GM12891 (cell line): Measurements from ENCODE around the gene RGS3. TPM values are rescaled to one million over a fixed set of nuclear protein-coding genes. Genes with fewer than 3 reads are reported as not detected.

ENCODE experiments used
- DNase-seq: peaks from one replicate; pipeline ENCODE4 v3.0.0; 2011; ENCODE audit warnings: low spot score; ENCODE audit not compliant: insufficient read length
- FAIRE-seq: peaks from 2 replicates; lab custom pipeline; 2011; peaks lifted over from hg19 to GRCh38; lab: Jason Lieb, UNC
- PAX5 ChIP-seq: IDR thresholded peaks from 2 replicates; pipeline ENCODE4 v1.6.1; 2011; ENCODE audit warnings: low read length, moderate library complexity, mild to moderate bottlenecking; ENCODE audit not compliant: insufficient read depth, severe bottlenecking
- POLR2A ChIP-seq: IDR thresholded peaks from 2 replicates; pipeline ENCODE4 v1.6.1; 2011; ENCODE audit warnings: low read depth, low read length, control low read depth
- POLR2AphosphoS5 ChIP-seq: IDR thresholded peaks from 2 replicates; pipeline ENCODE4 v1.6.1; 2011; ENCODE audit warnings: low read depth, low read length, control low read depth
- POU2F2 ChIP-seq: IDR thresholded peaks from 2 replicates; pipeline ENCODE4 v1.6.1; 2011; ENCODE audit warnings: low read depth, mild to moderate bottlenecking, control low read depth, low read length, moderate library complexity
- SPI1 ChIP-seq: IDR thresholded peaks from 2 replicates; pipeline ENCODE4 v1.6.1; 2011; ENCODE audit warnings: low read depth, low read length, control low read depth
- TAF1 ChIP-seq: IDR thresholded peaks from 2 replicates; pipeline ENCODE4 v1.6.1; 2011; ENCODE audit warnings: low read depth, low read length, control low read depth
- polyA plus RNA-seq: library from polyadenylated mRNA; unstranded; fragments of >200 nt; gene quantifications from one replicate; pipeline ENCODE4 v1.2.1, GENCODE V29; 2012; ENCODE audit warnings: low read depth, missing spikeins, inconsistent platforms; ENCODE audit not compliant: missing spikeins

The RGS3 gene
- polyA plus RNA-seq = 37.2 TPM

DNA sequence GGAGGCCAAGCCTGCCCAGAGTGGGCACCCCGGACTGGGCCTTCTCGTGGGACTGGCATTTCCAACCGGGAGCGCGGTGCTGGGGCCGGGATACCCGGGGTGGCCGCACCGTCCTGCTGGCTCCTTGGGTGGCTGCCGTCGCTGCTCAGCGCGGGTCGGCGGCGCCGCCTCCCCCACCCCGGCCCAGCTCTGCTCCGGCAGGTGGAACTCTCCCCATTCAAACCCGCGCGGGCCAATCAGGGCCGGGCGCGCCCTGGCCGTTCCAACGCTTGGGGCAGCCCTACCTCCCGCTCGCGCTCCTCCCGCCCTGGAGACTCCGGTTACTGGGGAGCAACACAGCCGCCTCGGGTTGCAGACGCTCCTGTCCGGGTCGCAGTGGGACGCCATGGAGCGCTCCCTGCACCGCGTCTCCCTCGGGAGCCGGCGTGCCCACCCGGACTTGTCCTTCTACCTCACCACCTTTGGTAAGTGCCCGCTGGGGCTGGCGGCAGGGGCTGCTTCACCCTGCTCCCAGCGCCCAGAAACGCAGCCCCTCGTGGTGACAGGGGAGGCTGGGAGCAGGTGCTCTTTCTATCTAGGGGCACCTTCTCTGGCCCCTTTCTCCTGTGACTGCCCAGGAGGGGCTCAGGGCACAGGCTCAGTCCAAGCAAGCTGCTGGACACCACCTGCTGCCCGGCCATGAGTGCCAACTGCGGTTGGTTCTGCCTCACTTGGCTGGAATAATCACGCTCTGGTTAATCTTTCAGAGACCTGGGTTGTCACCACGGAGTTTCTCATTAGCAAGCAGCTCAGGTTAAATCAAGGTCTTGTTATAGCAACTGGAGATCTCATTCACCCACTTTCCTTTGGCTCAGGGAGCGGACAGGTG lies at the start of gene RGS3:
Gene RGS3, plus strand, starts transcription at position 310 of the 868 bp plus-strand sequence. Its CDS starts 76 bp downstream, at position 386.
- DNase-seq = no peak
- no peak for FAIRE-seq
- TF ChIP-seq POLR2AphosphoS5 (no peak), POLR2A (no peak), SPI1 (no peak), POU2F2 (no peak), PAX5 (no peak), TAF1 (no peak)

DNA sequence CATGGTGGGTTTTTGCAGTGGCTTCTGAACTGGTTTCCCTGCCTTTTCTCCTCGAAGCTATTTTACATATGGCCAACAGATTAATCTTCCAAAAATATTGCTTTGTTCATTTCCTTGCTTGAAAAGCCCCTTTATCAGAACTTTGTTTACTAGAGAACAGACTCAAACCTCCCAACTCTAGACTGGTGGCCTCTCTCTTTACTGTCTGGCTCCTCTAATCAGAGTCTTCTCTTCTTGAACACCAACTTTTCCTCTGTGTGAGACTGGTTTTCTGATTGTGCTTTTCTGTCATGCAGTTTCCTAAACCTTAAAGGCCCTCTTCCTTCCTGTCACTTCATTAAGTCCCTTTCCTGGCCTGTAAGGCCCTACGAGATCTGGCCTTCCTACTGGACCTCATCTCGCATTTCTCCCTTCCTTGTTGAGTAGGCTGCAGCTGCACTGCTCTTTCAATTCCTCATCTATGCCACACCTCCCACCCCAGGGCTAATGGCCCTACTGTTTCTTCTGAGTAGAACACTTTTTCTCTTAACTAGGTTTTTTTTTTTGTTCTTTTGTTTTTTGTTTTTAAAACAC lies 47.3 kb upstream of the RGS3 start:
- DNase-seq (peak; percentile 39), FAIRE-seq (peak; percentile 99)
- TF ChIP-seq TAF1 (no peak), SPI1 (peak; percentile 92)

DNA sequence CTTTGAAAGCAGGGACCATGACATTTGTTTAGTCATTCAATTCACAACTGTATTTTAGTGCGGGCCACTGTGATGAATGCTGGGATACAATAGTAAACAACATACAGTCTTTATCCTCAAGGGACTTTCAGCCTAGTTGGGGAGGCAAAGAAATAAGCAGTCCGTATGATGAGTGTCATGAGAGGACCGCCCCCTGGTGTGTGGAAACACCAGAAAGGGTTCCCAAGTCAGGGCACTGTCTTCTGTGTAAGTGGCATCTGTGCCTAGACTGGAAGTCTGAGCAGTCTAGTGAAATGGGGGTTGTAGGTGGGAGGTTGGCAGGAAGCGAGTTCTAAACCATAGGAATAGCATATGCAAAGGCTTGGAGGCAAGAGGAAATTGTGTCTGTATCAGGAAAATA lies 46.2 kb upstream of the RGS3 start:
- no peak for DNase-seq
- FAIRE-seq = peak; percentile 80
- TF ChIP-seq POLR2AphosphoS5 (no peak), TAF1 (no peak), POU2F2 (no peak)

DNA sequence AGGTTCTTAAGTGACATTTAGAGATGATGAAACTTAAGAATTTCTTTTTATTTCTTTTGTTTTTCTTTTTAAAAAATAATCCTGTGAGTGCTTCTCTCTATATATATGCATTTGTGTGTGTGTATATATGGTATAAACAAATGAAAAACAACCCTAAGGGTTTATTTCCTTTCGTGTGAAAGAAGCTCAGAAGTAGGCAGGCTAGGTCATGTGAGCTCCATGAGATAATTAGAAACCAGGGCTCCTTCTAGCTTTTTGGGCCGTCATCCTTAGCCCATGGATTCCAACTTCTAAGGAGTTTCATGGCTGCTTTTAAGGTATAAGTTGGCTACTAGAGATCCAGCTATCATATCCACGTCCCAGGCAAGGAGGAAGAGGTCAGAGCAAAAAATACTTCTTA lies 41.8 kb upstream of the RGS3 start:
- no peak for TF ChIP-seq TAF1
- TF ChIP-seq SPI1 = no peak
- no peak for TF ChIP-seq PAX5
- no peak for TF ChIP-seq POLR2A
- no peak for TF ChIP-seq POLR2AphosphoS5
- no peak for TF ChIP-seq POU2F2
- FAIRE-seq = no peak
- no peak for DNase-seq

DNA sequence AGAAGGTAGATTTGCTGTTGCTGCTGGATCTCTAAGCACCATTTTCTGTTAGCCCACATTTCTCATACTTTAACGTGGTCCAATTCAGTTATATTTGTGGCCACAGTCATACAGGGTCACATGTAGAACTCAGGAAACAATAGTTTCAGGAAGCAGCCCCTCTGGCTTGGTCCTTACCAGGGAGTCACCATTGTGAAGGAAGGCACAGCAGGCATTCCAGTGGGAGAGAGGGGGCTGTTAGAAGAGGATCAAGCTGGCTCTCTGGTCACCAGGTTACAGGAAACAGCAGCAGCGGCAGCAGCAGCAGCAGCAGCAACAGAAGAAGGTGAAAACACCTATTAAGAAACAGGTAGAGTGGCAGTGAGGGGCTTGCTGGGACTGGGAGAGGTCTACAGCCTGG lies 38.5 kb upstream of the RGS3 start:
- FAIRE-seq (no peak), DNase-seq (no peak)
- no peak for TF ChIP-seq POU2F2
- TF ChIP-seq POLR2AphosphoS5 = no peak
- no peak for TF ChIP-seq POLR2A
- no peak for TF ChIP-seq PAX5
- no peak for TF ChIP-seq TAF1
- no peak for TF ChIP-seq SPI1

DNA sequence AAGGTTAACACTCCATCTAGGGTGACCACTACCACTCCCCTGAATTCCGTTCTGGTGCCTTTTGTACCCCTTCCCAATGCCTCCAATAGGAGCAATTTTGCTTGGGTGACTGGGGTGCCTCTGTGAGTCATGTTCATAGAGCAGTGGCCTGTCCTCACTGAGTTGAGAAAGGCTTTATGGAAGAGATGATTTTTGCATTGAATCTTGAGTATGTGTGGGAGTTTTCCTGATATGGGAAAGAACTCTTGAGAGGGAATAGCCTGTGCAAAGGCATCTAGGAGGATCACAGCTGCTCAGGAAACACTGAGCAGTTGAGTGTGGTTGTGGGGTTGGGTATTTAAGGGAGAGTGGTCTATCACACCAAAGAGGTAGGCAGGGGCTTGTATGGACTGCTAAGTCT lies 36.8 kb upstream of the RGS3 start:
- no peak for TF ChIP-seq POU2F2
- no peak for TF ChIP-seq POLR2A
- no peak for TF ChIP-seq SPI1
- no peak for TF ChIP-seq POLR2AphosphoS5
- TF ChIP-seq PAX5 = no peak
- no peak for TF ChIP-seq TAF1
- FAIRE-seq (no peak), DNase-seq (no peak)

DNA sequence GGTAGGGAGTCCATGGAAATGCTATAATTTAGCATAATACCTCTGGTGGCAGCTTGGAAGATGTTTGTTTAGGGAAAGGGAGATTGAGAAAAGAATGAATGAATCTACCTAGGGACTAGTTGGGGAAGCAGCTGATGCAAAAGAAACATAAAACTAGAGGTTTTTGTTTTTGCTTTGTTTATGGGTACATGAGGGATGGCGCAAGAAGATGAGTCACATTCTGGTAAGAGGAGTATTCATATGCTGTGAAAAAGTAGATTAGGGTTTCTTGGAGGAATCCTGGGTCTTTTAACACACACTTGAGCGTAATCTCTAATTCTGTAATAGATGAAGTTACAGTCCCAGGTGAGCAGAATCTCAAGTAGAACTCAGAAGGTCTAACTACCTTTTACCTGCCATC lies 35.9 kb upstream of the RGS3 start:
- FAIRE-seq = no peak
- TF ChIP-seq TAF1 (no peak), PAX5 (no peak), SPI1 (no peak), POLR2A (no peak), POLR2AphosphoS5 (no peak), POU2F2 (no peak)

DNA sequence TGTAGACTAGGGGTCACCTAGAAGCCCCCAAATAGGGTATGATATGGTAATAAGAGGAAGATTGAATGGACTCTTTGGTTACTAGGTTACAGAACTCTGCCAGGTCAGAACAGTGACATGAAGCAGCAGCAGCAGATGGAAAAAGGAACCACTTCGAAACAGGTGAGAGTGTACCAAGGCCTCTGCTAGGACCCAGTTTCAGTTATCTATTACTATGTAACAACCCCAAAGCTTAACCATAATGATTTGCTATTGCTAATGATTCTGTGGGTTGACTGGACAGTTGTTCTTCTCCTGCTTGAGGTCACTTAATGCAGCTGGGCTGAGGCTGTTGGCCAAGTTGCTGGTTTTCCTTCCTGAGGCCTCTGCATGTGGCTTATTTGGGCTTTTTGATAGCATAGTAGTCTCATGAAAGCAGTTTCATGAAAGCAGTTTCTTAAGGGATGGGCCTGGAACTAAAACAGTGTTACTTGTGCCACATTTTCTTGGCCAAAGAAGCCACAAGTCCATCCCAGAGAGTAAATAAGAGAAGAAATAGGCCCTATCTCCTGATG lies 35.4 kb upstream of the RGS3 start:
- DNase-seq (no peak), FAIRE-seq (no peak)
- TF ChIP-seq TAF1 (no peak), POLR2A (no peak), PAX5 (no peak), POLR2AphosphoS5 (no peak), POU2F2 (no peak), SPI1 (no peak)

More for the DNA sequence above, 35.9 kb upstream of the RGS3 start:
- no peak for DNase-seq

DNA sequence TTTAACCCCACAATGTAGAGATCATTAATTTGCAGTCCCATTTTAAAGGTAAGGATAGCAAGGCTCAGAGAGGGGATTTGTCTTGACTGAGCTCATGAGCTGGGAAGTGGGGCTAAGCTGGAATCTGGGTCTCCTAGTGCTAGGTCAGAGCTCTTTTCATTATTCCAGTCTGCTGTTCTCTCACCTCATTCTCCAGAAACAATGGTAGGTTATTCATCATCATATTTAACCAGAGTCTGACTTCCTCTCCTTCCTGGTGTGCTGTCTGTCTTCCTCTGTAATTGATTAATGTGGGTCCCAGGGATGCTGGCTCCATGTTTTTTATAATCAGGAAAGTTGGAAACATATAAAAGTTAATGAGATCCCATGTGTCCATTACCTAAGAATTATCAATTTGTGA lies 32.3 kb upstream of the RGS3 start:
- no peak for FAIRE-seq
- TF ChIP-seq TAF1 (no peak), POLR2A (no peak), SPI1 (no peak), PAX5 (no peak), POU2F2 (no peak)
- DNase-seq = no peak
